ENCODE results near the gene ATP12A.

The ATP12A gene

DNA sequence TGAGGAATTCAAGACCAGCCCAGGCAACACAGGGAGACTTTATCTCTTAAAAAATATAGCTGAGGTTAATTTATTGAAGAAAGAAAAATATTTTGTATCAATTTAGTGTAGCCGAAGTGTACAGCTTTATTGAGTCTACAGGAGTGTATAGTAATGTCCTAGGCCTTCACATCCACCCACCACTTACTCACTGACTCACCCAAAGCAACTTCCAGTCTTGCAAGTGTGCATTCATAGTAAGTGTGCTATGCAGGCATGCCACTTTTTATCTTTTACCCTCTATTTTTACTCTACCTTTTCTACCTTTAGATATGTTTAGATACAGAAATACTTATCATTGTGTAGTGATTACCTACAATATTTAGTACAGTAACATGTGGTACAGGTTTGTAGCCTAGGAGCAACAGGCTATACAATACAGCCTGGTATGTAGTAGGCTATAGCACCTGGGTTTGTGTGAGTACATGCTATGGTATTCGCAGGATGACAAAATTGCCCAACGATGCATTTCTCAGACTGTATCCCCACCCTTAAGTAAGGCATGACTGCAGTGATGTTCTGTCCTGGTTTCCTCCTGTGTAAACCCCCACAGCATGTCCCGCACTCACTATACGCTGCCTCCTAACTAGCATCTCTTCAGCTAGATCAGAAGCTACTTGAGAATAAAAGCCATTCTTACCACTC is 15.3 kb upstream of the ATP12A start:
- no peak for DNase-seq

DNA sequence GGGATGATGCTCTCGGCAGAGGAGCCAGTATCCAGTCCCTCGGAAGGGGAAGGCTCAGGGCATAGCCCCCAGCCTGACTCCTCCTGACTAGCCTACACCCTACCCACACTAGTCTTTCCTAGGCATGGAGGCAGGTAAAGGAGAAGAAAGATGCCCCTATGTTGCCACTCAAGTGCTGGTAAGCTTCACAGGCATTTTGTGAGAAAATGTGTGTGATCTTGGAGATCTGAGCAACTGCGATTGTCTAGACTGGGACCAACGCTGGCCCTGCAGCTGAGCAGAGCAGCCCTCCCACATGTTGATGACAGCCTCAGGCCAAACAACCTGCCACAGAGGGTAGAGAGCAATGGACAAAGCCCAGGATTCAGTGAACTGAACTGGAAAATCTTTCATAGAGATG is 11.7 kb upstream of the ATP12A start:
- no peak for DNase-seq

- no peak for DNase-seq
These were observed 11.1 kb upstream of the ATP12A start for GRCh38 chr13:24668955-24669582.

GRCh38 chr13:24670174-24670573 is 10.0 kb upstream of the ATP12A start:
- no peak for DNase-seq

DNA sequence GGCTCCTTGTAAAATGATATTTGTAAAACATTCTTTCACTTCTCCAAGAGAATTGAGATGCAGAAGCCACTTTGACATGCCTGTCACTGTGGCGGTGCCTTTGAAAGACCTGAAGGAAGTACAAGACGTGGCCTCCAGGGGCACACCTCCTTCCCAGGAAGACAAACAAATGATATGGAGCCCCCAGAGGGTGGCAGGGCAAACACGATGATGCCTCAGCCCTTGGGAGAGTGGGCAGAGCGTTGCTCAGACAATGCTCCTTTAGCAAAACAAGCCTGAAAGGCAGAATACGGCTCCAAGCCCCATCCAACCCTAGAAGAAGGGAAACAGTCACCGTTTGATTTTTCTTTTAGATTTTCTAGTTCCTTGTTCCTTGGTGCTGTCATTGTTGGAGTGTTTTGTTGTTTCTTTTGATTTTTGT is 9.2 kb upstream of the ATP12A start:
- DNase-seq = no peak

DNA sequence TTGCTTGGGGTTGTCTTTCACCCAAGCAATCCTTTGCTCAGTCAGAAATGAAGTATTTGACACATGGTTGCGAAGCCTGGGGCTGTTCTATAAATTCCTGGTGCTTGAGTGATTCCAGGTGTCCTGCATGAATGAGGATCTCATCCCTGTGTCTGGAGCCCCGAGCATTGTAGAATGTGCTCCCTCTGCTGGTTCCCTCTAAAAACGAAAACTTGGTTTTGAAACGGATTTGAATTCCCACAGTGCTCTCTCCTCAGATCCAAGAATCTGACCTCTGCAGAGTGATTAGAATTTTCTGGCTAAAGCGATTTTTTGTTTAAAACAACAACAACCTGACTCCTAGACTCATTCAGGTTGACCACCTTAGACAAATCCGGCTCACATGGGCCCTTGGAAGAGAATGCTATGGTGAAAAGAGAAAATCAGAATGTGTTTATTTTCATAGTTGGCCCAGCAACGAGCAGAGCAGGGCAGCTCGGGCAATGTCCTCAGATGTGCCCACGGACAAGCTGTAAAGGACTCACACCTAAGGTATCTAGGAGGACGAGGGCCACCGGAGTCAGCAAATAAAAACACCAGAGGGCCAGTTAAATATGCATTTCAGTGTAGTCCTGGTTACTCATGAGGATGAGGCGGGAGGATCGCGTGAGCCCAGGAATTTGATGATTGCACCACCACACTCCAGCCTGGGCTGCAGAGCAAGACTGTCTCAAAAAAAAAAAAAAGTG is 8.7 kb upstream of the ATP12A start:
- no peak for DNase-seq

GRCh38 chr13:24672141-24673132 is 7.8 kb upstream of the ATP12A start:
- no peak for DNase-seq

DNA sequence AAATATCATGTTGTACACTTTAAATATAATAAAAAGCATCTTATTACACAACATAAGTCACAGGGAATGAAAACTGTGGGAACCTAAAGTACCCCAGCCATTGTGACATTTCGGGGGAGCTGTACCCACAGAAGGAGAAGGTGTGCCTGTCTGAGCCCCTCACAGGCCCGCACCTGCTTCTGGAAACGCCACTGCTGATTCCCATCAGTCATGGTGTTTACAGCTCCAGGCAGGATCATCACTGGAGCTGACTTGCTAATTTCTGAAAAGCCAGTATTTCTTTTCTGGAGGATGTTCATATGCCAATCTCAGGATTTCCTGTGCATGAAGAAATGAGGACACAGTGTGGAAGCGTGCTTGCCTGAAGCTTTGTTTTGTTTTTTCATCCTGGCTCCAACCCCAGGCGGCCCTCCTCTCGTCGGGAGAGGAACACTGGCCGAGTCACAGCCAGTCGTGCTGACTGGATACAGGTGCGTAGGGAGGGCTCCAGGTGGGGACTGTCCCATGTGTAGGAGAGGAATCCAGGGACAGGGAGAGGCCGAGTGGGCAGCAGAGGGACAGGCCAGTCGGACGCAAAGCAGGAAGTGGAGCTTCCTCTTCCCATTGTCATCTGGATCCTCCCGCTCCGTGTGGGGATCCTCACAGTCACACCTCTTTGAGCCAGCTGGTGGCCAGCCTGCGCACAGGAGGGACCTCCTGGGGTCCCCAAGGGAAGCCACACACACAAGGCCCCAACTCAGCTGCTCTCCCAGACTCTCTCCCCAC is 4.2 kb upstream of the ATP12A start:
- no peak for DNase-seq

DNA sequence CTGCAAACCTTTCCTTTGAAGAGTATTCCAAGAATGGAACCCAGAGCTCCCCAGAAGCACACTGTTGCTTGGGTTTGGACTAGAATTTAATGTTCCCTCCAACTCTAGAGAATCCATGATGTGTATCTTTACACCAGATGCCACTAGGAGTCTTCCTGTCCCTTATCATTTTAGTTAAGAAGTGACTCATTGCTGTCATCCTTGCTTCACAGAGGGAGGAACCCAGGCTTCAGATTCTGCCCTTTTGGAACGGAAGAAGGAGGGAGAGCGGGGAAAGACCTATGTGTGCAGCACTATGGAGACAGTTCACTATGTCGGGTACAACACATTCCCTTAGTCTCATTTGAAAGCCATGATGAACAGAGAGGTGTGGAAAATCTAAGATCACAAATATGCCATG is 2.1 kb upstream of the ATP12A start:
- DNase-seq = no peak

GRCh38 chr13:24679686-24680085 is 522 bp upstream of the ATP12A start:
- no peak for DNase-seq

GRCh38 chr13:24680921-24681604 is 855 bp downstream of the ATP12A start:
- DNase-seq = no peak

- DNase-seq = no peak
These were observed 1.7 kb downstream of the ATP12A start for GRCh38 chr13:24681930-24682329.

DNA sequence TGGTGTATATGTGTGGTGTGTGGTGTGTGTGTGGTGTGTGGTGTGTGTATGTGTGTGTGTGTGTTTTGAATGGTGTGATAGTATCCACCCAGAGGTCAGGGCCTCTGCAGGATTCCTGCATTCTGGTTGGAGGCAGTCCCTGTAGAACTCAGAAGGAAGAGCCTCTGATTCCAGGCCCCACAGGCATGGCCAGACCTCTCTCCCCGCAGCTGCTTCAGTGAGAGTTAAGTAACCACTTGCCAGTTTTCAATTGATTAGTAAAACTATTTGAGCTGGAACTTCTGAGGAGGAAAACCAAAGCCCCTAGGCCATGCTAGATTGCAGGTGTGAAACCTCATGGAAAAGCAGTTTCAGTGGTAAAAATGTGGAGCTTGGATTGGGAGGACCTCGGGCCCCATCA is 2.1 kb downstream of the ATP12A start:
- DNase-seq = no peak

DNA sequence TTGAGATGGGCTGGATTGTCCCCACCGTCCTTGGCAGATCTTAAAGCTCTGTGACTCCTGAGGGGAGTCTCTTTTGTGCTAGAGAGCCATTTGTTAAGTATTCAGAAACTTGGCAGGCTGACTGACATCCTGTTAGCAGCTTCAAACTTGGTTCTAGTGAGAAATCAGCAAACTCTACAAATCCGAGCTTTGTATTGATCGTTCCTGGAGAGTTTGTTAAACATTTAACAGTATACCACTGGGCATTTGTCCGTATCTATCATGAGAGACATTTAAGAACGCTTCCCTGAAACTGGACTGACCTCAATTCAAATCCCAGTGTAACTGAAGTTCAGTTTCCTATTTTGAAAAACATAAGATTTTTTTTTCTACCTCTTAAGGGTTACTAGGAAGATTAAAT is 3.1 kb downstream of the ATP12A start:
- DNase-seq = no peak

- DNase-seq = peak; percentile 28
These were observed 3.8 kb downstream of the ATP12A start for GRCh38 chr13:24683838-24684599.

- no peak for DNase-seq
These were observed 4.4 kb downstream of the ATP12A start for GRCh38 chr13:24684600-24684998.

- DNase-seq = no peak
These were observed 5.1 kb downstream of the ATP12A start for GRCh38 chr13:24685314-24685713.

DNA sequence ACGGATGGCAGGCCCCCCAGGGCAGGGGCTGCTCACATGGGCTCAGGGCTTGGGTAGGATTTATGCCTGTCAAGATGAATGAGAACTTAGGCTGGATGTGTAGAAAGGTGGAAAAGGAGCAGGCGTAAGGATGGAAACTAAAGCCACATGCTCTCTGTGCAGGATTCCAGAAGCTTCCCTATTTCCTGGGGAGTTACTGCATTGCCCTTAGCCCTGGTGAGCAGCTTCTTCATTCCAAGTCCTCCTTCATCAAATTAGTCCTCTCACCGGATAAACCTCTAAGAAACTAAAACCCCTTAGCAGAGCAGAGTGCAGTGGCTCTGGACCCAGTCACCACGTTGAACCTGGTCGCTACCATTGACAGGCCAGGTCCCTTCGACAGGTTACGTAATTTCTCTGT is 7.4 kb downstream of the ATP12A start:
- DNase-seq = no peak

GRCh38 chr13:24688111-24688510 is 7.9 kb downstream of the ATP12A start:
- no peak for DNase-seq

DNA sequence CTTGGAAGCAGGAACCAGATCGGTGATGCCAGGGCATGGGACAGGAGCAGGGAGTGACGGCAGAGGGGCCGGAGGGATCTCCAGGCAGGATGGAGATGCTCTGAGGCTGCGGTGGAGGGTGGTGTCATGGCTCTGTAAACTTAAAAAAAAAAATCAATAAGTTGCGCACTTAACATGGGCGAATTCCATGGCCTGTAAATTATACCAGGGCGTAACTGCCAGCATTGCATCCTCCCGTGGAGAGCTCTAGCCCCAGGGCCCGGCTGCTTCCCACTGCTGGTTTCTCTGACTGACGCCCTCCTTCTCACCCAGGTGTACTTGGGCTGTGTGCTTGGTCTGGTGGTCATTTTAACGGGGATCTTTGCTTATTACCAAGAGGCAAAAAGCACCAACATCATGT is 8.7 kb downstream of the ATP12A start:
- no peak for DNase-seq

DNA sequence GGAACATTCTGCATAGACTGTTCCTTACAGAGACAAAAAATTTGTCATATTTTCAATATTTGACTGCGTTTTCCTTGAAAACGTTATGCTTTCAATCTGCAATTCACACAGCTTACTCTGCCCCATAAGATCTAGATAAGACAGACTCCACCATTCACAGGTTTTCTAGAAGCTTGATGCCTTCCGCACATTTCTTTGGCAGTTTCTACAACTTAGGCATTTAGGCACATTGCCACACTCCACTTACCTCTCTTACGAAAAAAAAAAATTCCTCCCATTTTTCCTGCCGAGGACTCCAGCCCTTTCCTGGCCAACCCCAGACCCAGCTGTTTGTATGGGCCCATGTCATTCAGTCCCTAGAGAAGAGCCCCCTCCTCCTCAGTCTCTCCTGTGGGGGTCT is 11.2 kb downstream of the ATP12A start:
- no peak for DNase-seq
